ENCODE results near the gene CLDN18. TPM values are rescaled to one million over a fixed set of nuclear protein-coding genes. Genes with fewer than 3 reads are reported as not detected.

CLDN18 gene
- total and polyA plus RNA-seq, 12 donors, result 0.01 TPM; not detected in 11

- 82 to 84% methylated on average over 2 of the region's 2 CpGs for WGBS, 2 donors
- Histone ChIP-seq H3K27me3 (no peaks in the 10 kb centered on the region), H3K9me3 (no peaks in the 10 kb centered on the region), H3K36me3 (peaks cover 0 to 70% (median 14%) of the 10 kb centered on the region in 9 donors), H3K4me3 (no peak overlapping the region), H3K27ac (no peak overlapping the region), H3K4me1 (peaks cover 0 to 24% (median 3%) of the 10 kb centered on the region in 9 donors)
- TF ChIP-seq CTCF (IDR thresholded peaks at IDR 0.05), result no peak
- intact Hi-C loops (cut with DNase I), result loop anchor here in 2 of 10 donors (10.0 kb wide), 1 partner anchor 363 kb away; no protein-coding TSS in a partner anchor
- ATAC-seq (peak in 4 of 8 donors; percentile 31 to 69 (median 48)), DNase-seq (no peak)
These were observed 52.1 kb downstream of the CLDN18 start for GRCh38 chr3:138062037-138062436.

- H3K27ac ChIP-seq, result no peak overlapping the region
- H3K4me1 ChIP-seq, result peaks cover 0 to 23% (median 3%) of the 10 kb centered on the region in 9 donors
- intact Hi-C loops (cut with DNase I), result loop anchor here in 2 of 10 donors (10.0 kb wide), 1 partner anchor 362 kb away; no protein-coding TSS in a partner anchor
- no peaks in the 10 kb centered on the region for H3K9me3 ChIP-seq
- no peak for TF ChIP-seq CTCF (IDR thresholded peaks at IDR 0.05)
- ATAC-seq (peak in 2 of 8 donors; percentile 34 to 44), DNase-seq (no peak)
- no peak overlapping the region for H3K4me3 ChIP-seq
- WGBS, 2 donors, result 18 to 52% methylated on average over 1 of the region's 1 CpG
- no peaks in the 10 kb centered on the region for H3K27me3 ChIP-seq
- H3K36me3 ChIP-seq, result peaks cover 0 to 76% (median 14%) of the 10 kb centered on the region in 9 donors
These were observed 52.7 kb downstream of the CLDN18 start for GRCh38 chr3:138062626-138063025.

GRCh38 chr3:138063416-138063815 is 53.5 kb downstream of the CLDN18 start:
- intact Hi-C loops (cut with DNase I), result loop anchor here in 2 of 10 donors (10.0 kb wide), 1 partner anchor 361 kb away; no protein-coding TSS in a partner anchor
- no peak for ATAC-seq
- H3K4me3 ChIP-seq, result no peak overlapping the region

GRCh38 chr3:138065949-138066348 is 56.0 kb downstream of the CLDN18 start:
- no peak overlapping the region for H3K27ac ChIP-seq
- ATAC-seq, result no peak
- H3K27me3 ChIP-seq, result no peaks in the 10 kb centered on the region
- no peak overlapping the region for H3K4me3 ChIP-seq
- H3K9me3 ChIP-seq, result no peaks in the 10 kb centered on the region
- H3K36me3 ChIP-seq, result peaks cover 0 to 86% (median 14%) of the 10 kb centered on the region in 9 donors
- no peak for TF ChIP-seq CTCF (IDR thresholded peaks at IDR 0.05)
- 95 to 97% methylated on average over 2 of the region's 2 CpGs for WGBS, 2 donors
- intact Hi-C loops (cut with DNase I), result loop anchor here in 3 of 10 donors (5.0 to 10.0 kb wide), 2 partner anchors 51 to 359 kb away; partner anchors contain the start of gene DZIP1L (in 1 of the 3)
- DNase-seq, result no peak
- H3K4me1 ChIP-seq, result peaks cover 0 to 9% (median 3%) of the 10 kb centered on the region in 9 donors

More at GRCh38 chr3:138063416-138063815, 53.5 kb downstream of the CLDN18 start:
- WGBS, 2 donors, result 70 to 74% methylated on average over 4 of the region's 4 CpGs
- H3K9me3 ChIP-seq, result no peaks in the 10 kb centered on the region
- H3K27me3 ChIP-seq, result no peaks in the 10 kb centered on the region
- peaks cover 0 to 20% (median 3%) of the 10 kb centered on the region in 9 donors for H3K4me1 ChIP-seq
- DNase-seq, result no peak
- H3K27ac ChIP-seq, result no peak overlapping the region
- peaks cover 0 to 82% (median 14%) of the 10 kb centered on the region in 9 donors for H3K36me3 ChIP-seq
- TF ChIP-seq CTCF (IDR thresholded peaks at IDR 0.05), result no peak

Measured in heart right ventricle (tissue), 16 donors.